ENCODE data around the gene VGLL4. TPM values are rescaled to one million over a fixed set of nuclear protein-coding genes. Genes with fewer than 3 reads are reported as not detected.
A peak's percentile ranks its signal among the peaks of the same experiment; 100 is the strongest.

Gene VGLL4
- polyA plus RNA-seq, 1 donor (not counting 4 experiments of a cell fraction or from before 2014, with no cell fraction given), result 32.6 TPM

DNA sequence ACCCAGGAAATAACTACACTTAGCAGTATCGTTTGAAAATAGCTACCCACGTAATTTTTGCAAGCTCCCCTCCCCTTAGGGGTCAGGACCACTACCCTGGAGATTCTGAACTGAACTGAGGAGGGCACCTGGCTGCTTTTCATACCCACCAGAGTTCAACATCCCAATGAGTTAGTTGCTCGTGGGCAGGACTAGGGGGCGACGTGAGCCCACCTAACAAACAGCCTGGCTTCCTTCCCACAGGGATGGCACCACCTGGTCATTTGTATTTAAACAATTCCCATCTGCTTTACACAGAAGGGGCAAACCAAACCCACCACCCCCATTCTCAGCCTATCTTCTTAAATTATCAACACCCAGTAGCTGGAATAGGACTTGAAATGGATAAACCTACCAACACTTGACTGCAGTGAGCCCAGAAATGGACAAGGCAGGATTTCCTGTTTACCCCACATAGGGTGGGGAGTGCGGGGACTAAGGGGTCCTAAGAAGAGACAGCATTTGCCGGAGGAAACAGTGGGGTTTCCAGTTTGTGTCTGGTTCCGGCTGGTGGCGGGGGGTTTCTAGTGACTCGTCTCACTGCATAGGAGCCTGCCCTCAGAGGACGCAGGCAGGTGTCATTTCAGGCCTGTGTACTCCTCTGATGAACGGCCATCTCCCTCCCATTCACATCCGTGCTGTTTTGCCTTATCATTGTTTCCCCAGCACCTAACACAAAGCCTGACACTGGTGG is 11.6 kb upstream of the VGLL4 start:
- H3K79me2 ChIP-seq (ENCODE audit: control insufficient read depth, insufficient read depth, low read length), result peaks cover 75% of the 10 kb centered on the region
- no peak overlapping the region for H3K9ac ChIP-seq (ENCODE audit: control insufficient read depth, extremely low read depth, insufficient read depth, low read length)
- no peak overlapping the region for H3K4me2 ChIP-seq (ENCODE audit: control insufficient read depth, extremely low read depth, insufficient read depth, low read depth, low read length)
- H3K4me1 ChIP-seq (ENCODE audit: control insufficient read depth, extremely low read depth, insufficient read depth, low read length), result no peaks in the 10 kb centered on the region
- H3K9me1 ChIP-seq (ENCODE audit: control insufficient read depth, extremely low read depth, insufficient read depth, low read length), result peaks cover 2% of the 10 kb centered on the region
- H3K27me3 ChIP-seq (ENCODE audit: control insufficient read depth, extremely low read depth, insufficient read depth, low read length), result no peaks in the 10 kb centered on the region
- H2AFZ ChIP-seq (ENCODE audit: control insufficient read depth, low read length), result no peak overlapping the region
- H3K4me3 ChIP-seq (ENCODE audit: control insufficient read depth in 2 of 3, extremely low read depth in 1 of 3, insufficient read depth in 2 of 3, low read depth in 1 of 3, low read length in 3 of 3), result no peak overlapping the region
- no peak for FAIRE-seq
- dilution Hi-C loops (cut with MboI; ENCODE audit: extremely low pct_ligation_motif_present, low sequenced_read_pairs), result no loop called here
- DNase-seq (ENCODE audit: low read depth, low spot score), result no peak
- no peak for TF ChIP-seq EZH2 (IDR thresholded peaks at IDR 0.05; ENCODE audit: low read length)
- TF ChIP-seq, protein P1, sequence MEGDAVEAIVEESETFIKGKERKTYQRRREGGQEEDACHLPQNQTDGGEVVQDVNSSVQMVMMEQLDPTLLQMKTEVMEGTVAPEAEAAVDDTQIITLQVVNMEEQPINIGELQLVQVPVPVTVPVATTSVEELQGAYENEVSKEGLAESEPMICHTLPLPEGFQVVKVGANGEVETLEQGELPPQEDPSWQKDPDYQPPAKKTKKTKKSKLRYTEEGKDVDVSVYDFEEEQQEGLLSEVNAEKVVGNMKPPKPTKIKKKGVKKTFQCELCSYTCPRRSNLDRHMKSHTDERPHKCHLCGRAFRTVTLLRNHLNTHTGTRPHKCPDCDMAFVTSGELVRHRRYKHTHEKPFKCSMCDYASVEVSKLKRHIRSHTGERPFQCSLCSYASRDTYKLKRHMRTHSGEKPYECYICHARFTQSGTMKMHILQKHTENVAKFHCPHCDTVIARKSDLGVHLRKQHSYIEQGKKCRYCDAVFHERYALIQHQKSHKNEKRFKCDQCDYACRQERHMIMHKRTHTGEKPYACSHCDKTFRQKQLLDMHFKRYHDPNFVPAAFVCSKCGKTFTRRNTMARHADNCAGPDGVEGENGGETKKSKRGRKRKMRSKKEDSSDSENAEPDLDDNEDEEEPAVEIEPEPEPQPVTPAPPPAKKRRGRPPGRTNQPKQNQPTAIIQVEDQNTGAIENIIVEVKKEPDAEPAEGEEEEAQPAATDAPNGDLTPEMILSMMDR (optimal IDR thresholded peaks at IDR 0.05 in 1 of 3, IDR thresholded peaks at IDR 0.05 in 1 of 3, conservative IDR thresholded peaks at IDR 0.05 in 1 of 3; ENCODE audit: extremely low read depth in 1 of 3, insufficient read depth in 2 of 3, low read length in 3 of 3), result peak in 2 of 3 experiments; percentile 34 to 62
- peaks cover 8% of the 10 kb centered on the region for H4K20me1 ChIP-seq (ENCODE audit: control insufficient read depth, extremely low read depth, insufficient read depth, low read length)
- H3K9me3 ChIP-seq (ENCODE audit: control insufficient read depth, low read depth, low read length), result no peaks in the 10 kb centered on the region
- H3K27ac ChIP-seq (ENCODE audit: control insufficient read depth, insufficient read depth, low read length), result no peak overlapping the region
- H3K36me3 ChIP-seq (ENCODE audit: control insufficient read depth in 2 of 2, extremely low read depth in 1 of 2, insufficient read depth in 2 of 2, low read length in 2 of 2), result no peaks in the 10 kb centered on the region

DNA sequence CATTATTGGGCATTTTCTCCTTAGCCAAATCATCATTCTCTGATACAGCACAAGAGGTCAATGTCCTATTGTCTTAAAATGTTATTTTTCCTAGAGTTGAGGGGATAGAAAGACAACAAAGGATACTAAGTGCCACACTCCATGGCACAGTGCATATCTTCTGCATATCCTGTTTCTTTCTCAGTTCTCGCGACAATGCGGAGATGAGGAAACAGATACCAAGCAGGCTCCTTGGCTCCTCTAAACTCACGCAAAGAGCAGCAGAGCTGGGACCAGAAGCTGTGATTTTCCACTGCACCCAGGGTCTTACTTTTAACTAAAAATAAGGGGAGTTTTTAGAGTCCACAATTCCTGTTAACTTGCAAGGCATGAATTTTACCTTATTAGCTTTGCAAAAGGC is 10.5 kb upstream of the VGLL4 start:
- Histone ChIP-seq H3K27me3 (ENCODE audit: control insufficient read depth, extremely low read depth, insufficient read depth, low read length) (no peaks in the 10 kb centered on the region), H3K79me2 (ENCODE audit: control insufficient read depth, insufficient read depth, low read length) (peaks cover 74% of the 10 kb centered on the region), H3K36me3 (ENCODE audit: control insufficient read depth in 2 of 2, extremely low read depth in 1 of 2, insufficient read depth in 2 of 2, low read length in 2 of 2) (no peaks in the 10 kb centered on the region), H3K4me1 (ENCODE audit: control insufficient read depth, extremely low read depth, insufficient read depth, low read length) (no peaks in the 10 kb centered on the region), H3K4me2 (ENCODE audit: control insufficient read depth, extremely low read depth, insufficient read depth, low read depth, low read length) (no peak overlapping the region), H3K9me3 (ENCODE audit: control insufficient read depth, low read depth, low read length) (no peaks in the 10 kb centered on the region), H3K9me1 (ENCODE audit: control insufficient read depth, extremely low read depth, insufficient read depth, low read length) (peaks cover 2% of the 10 kb centered on the region), H3K4me3 (ENCODE audit: control insufficient read depth in 2 of 3, extremely low read depth in 1 of 3, insufficient read depth in 2 of 3, low read depth in 1 of 3, low read length in 3 of 3) (no peak overlapping the region), H2AFZ (ENCODE audit: control insufficient read depth, low read length) (no peak overlapping the region), H3K9ac (ENCODE audit: control insufficient read depth, extremely low read depth, insufficient read depth, low read length) (no peak overlapping the region), H3K27ac (ENCODE audit: control insufficient read depth, insufficient read depth, low read length) (no peak overlapping the region), H4K20me1 (ENCODE audit: control insufficient read depth, extremely low read depth, insufficient read depth, low read length) (peaks cover 7% of the 10 kb centered on the region)
- TF ChIP-seq, protein P1 (optimal IDR thresholded peaks at IDR 0.05 in 1 of 3, IDR thresholded peaks at IDR 0.05 in 1 of 3, conservative IDR thresholded peaks at IDR 0.05 in 1 of 3; ENCODE audit: extremely low read depth in 1 of 3, insufficient read depth in 2 of 3, low read length in 3 of 3), result no peak
- no peak for TF ChIP-seq EZH2 (IDR thresholded peaks at IDR 0.05; ENCODE audit: low read length)
- FAIRE-seq (no peak), DNase-seq (ENCODE audit: low read depth, low spot score) (no peak)
- dilution Hi-C loops (cut with MboI; ENCODE audit: extremely low pct_ligation_motif_present, low sequenced_read_pairs), result no loop called here

All from keratinocyte (primary cell).